ACC112 (cell line): ENCODE data around the gene CAMTA2.

Source experiments
- H2AFZ ChIP-seq: fragments of 200-600 bp; sonication (generic); one replicate; pipeline ENCODE4 v1.6.0; 2017; ENCODE audit warnings: antibody characterized with exemption, low read length; ENCODE audit not compliant: unreplicated experiment
- H3K27ac ChIP-seq: fragments of 200-600 bp; sonication (generic); 2 replicates; pipeline ENCODE4 v1.5.1; 2014; ENCODE audit warnings: low read depth, mild to moderate bottlenecking, antibody characterized with exemption, low read length, moderate library complexity
- H3K27me3 ChIP-seq: fragments of 200-600 bp; sonication (generic); 2 replicates; pipeline ENCODE4 v1.6.1; 2014; ENCODE audit warnings: mild to moderate bottlenecking, antibody characterized with exemption, low read length, moderate library complexity, mixed read lengths; ENCODE audit not compliant: insufficient read depth
- H3K36me3 ChIP-seq: fragments of 200-600 bp; sonication (generic); 2 replicates; pipeline ENCODE4 v1.6.1; 2016; ENCODE audit warnings: mild to moderate bottlenecking, antibody characterized with exemption, low read length, moderate library complexity, mixed read lengths; ENCODE audit not compliant: insufficient read depth
- H3K4me1 ChIP-seq: fragments of 200-600 bp; sonication (generic); one replicate; pipeline ENCODE4 v1.6.1; 2016; ENCODE audit warnings: low read length, mixed read lengths; ENCODE audit not compliant: insufficient read depth, unreplicated experiment, control insufficient read depth
- H3K4me3 ChIP-seq: fragments of 200-600 bp; sonication (generic); 2 replicates; pipeline ENCODE4 v1.5.1; 2014; ENCODE audit warnings: mild to moderate bottlenecking, low read depth, low read length
- H3K79me2 ChIP-seq: fragments of 200-600 bp; sonication (generic); one replicate; pipeline ENCODE4 v1.6.0; 2016; ENCODE audit warnings: low read length; ENCODE audit not compliant: control insufficient read depth, unreplicated experiment, insufficient read depth

The CAMTA2 gene

GRCh38 chr17:4967539-4968485 is 19.7 kb downstream of the CAMTA2 start, which contains the start of gene SPAG7:
Gene SPAG7 (minus strand): TSS chr17:4967817. CDS start chr17:4967804, 13 bp downstream.
- Histone ChIP-seq H3K4me1 (peaks cover 22% of the 10 kb centered on the region), H2AFZ (no peak within 1 kb of the TSS), H3K4me3 (peak within 1 kb of the TSS; percentile 89), H3K36me3 (peaks cover 17% of the 10 kb centered on the region), H3K27me3 (no peaks in the 10 kb centered on the region), H3K27ac (peak within 1 kb of the TSS; percentile 97), H3K79me2 (peaks cover 31% of the 10 kb centered on the region)

- Histone ChIP-seq H2AFZ (no peak overlapping the region), H3K27ac (peak overlapping the region; percentile 97), H3K36me3 (peaks cover 17% of the 10 kb centered on the region), H3K27me3 (no peaks in the 10 kb centered on the region), H3K4me3 (peak overlapping the region; percentile 89), H3K4me1 (peaks cover 22% of the 10 kb centered on the region), H3K79me2 (peaks cover 31% of the 10 kb centered on the region)
Measured at GRCh38 chr17:4966844-4967538, 20.5 kb downstream of the CAMTA2 start.

- Histone ChIP-seq H3K4me1 (peaks cover 14% of the 10 kb centered on the region), H3K4me3 (no peak overlapping the region), H3K79me2 (peaks cover 29% of the 10 kb centered on the region), H3K27me3 (no peaks in the 10 kb centered on the region), H2AFZ (no peak overlapping the region), H3K36me3 (peaks cover 13% of the 10 kb centered on the region), H3K27ac (peak overlapping the region; percentile 97; the same call in 1 of the 2 replicates)
Measured at GRCh38 chr17:4965311-4965986, 22.0 kb downstream of the CAMTA2 start.

- H3K27ac ChIP-seq = no peak overlapping the region
Measured at GRCh38 chr17:4960279-4960922, 27.1 kb downstream of the CAMTA2 start.

GRCh38 chr17:4959261-4959965 is 28.1 kb downstream of the CAMTA2 start:
- Histone ChIP-seq H3K4me3 (no peak overlapping the region), H2AFZ (no peak overlapping the region), H3K4me1 (no peaks in the 10 kb centered on the region), H3K27ac (no peak overlapping the region), H3K36me3 (0 out of 2 replicates have a peak, but pooled peaks cover 4% of the 10 kb centered on the region), H3K27me3 (no peaks in the 10 kb centered on the region), H3K79me2 (no peaks in the 10 kb centered on the region)

More at GRCh38 chr17:4960279-4960922, 27.1 kb downstream of the CAMTA2 start:
- Histone ChIP-seq H3K4me1 (no peaks in the 10 kb centered on the region), H3K79me2 (peaks cover 4% of the 10 kb centered on the region), H3K4me3 (no peak overlapping the region), H2AFZ (no peak overlapping the region), H3K27me3 (no peaks in the 10 kb centered on the region), H3K36me3 (peaks cover 7% of the 10 kb centered on the region; the same call in 1 of the 2 replicates)

- H3K79me2 ChIP-seq = no peaks in the 10 kb centered on the region
- H3K36me3 ChIP-seq = 0 out of 2 replicates have a peak, but pooled peaks cover 4% of the 10 kb centered on the region
- no peak overlapping the region for H3K27ac ChIP-seq
- H3K27me3 ChIP-seq = no peaks in the 10 kb centered on the region
- peaks cover 12% of the 10 kb centered on the region for H3K4me1 ChIP-seq
- H2AFZ ChIP-seq = no peak overlapping the region
- H3K4me3 ChIP-seq = no peak overlapping the region
Measured at GRCh38 chr17:4958102-4958501, 29.4 kb downstream of the CAMTA2 start.

- Histone ChIP-seq H3K79me2 (no peaks in the 10 kb centered on the region), H3K27ac (no peak overlapping the region), H3K4me1 (peaks cover 16% of the 10 kb centered on the region), H2AFZ (no peak overlapping the region), H3K4me3 (no peak overlapping the region), H3K27me3 (no peaks in the 10 kb centered on the region), H3K36me3 (0 out of 2 replicates have a peak, but pooled peaks cover 4% of the 10 kb centered on the region)
Measured at GRCh38 chr17:4956493-4957061, 30.9 kb downstream of the CAMTA2 start.

- Histone ChIP-seq H3K4me1 (peaks cover 24% of the 10 kb centered on the region), H3K4me3 (no peak overlapping the region), H3K27ac (no peak overlapping the region), H3K79me2 (no peaks in the 10 kb centered on the region), H3K27me3 (no peaks in the 10 kb centered on the region), H2AFZ (no peak overlapping the region), H3K36me3 (0 out of 2 replicates have a peak, but pooled peaks cover 4% of the 10 kb centered on the region)
Measured at GRCh38 chr17:4955091-4955490, 32.4 kb downstream of the CAMTA2 start.

- H3K27ac ChIP-seq = peak overlapping the region; percentile 31
- no peaks in the 10 kb centered on the region for H3K79me2 ChIP-seq
- H2AFZ ChIP-seq = no peak overlapping the region
- peaks cover 24% of the 10 kb centered on the region for H3K4me1 ChIP-seq
- no peak overlapping the region for H3K4me3 ChIP-seq
- H3K36me3 ChIP-seq = no peaks in the 10 kb centered on the region
- no peaks in the 10 kb centered on the region for H3K27me3 ChIP-seq
Measured at GRCh38 chr17:4953451-4953961, 34.0 kb downstream of the CAMTA2 start.
